ENCODE measurements around the gene MTERF1. TPM values are rescaled to one million over a fixed set of nuclear protein-coding genes. Genes with fewer than 3 reads are reported as not detected.
A peak's percentile ranks its signal among the peaks of the same experiment; 100 is the strongest.
"Not testable (repeated sequence)": the region's sequence is repeated elsewhere in the genome, so short reads cannot be mapped to it uniquely, and the experiment has no call there.

Gene MTERF1
- total RNA-seq, 1 experiment from 2014 or later = 10.0 TPM

DNA sequence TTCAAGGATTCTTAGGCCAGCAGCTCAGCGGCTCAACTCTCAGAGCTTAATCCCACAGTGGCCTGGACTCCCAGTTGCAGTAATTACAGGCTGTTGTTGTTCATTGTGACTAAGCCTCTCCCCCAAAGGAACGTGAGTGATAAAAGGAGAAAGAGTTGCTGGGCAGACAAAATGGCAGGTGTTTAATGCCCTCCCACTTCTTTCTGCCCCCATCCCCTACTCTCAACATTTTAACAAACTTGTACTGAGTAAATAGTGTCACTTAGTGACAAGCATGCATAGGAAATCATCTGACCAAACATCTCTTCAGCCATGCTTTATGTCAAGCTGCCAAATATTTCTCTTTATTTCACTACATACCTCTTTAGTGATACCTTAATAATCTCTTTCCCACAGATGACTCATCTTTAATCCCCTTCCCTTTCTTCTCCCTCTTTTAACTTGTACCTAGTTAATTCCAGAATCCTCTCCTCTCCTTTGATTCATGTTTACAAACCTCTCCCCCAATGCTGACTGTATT is 12.4 kb upstream of the MTERF1 start:
- ATAC-seq (peak; percentile 87), DNase-seq (peak; percentile 86)
- H3K27me3 ChIP-seq (ENCODE audit: low read length) = no peaks in the 10 kb centered on the region
- CTCF ChIA-PET = no interaction called here
- 0 out of 2 replicates have a peak overlapping the region, but pooled peaks have one; percentile 35 for H2AFZ ChIP-seq (ENCODE audit: low read length)
- H3K9ac ChIP-seq (ENCODE audit: low read length) = no peak overlapping the region
- no peaks in the 10 kb centered on the region for H3F3A ChIP-seq (ENCODE audit: low read length, unreplicated experiment)
- no peaks in the 10 kb centered on the region for H4K20me1 ChIP-seq (ENCODE audit: low read length)
- no peak for TF ChIP-seq EZH2phosphoT487 (IDR thresholded peaks at IDR 0.05; ENCODE audit: borderline replicate concordance, low read length)
- TF ChIP-seq, protein P1, sequence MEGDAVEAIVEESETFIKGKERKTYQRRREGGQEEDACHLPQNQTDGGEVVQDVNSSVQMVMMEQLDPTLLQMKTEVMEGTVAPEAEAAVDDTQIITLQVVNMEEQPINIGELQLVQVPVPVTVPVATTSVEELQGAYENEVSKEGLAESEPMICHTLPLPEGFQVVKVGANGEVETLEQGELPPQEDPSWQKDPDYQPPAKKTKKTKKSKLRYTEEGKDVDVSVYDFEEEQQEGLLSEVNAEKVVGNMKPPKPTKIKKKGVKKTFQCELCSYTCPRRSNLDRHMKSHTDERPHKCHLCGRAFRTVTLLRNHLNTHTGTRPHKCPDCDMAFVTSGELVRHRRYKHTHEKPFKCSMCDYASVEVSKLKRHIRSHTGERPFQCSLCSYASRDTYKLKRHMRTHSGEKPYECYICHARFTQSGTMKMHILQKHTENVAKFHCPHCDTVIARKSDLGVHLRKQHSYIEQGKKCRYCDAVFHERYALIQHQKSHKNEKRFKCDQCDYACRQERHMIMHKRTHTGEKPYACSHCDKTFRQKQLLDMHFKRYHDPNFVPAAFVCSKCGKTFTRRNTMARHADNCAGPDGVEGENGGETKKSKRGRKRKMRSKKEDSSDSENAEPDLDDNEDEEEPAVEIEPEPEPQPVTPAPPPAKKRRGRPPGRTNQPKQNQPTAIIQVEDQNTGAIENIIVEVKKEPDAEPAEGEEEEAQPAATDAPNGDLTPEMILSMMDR (conservative IDR thresholded peaks at IDR 0.05; ENCODE audit: low read depth, low read length) = no peak
- no peak for TF ChIP-seq EZH2 (IDR thresholded peaks at IDR 0.05; ENCODE audit: low read length, unreplicated experiment)
- H3K4me1 ChIP-seq (ENCODE audit: insufficient read depth, low read length) = peaks cover 23% of the 10 kb centered on the region
- no peaks in the 10 kb centered on the region for H3K9me3 ChIP-seq (ENCODE audit: low read length)
- intact Hi-C loops (cut with micrococcal nuclease) = no loop called here
- peak overlapping the region; percentile 19 for H3K27ac ChIP-seq (ENCODE audit: low read length)
- H3K4me2 ChIP-seq (ENCODE audit: low read length) = peak overlapping the region; percentile 54
- no peak overlapping the region for H3K4me3 ChIP-seq (ENCODE audit: low read length)
- POLR2A ChIA-PET (ENCODE audit: unreplicated experiment) = interaction anchor here (0.6 kb wide), 1 partner anchor 1089 kb away, joined by 14 read pairs; no protein-coding TSS in a partner anchor
- no peaks in the 10 kb centered on the region for H3K79me2 ChIP-seq (ENCODE audit: low read length)
- BruUV-seq (replicated peaks) = no TSS peak
- no peaks in the 10 kb centered on the region for H3K9me2 ChIP-seq (replicated peaks; ENCODE audit: low read length)
- no peaks in the 10 kb centered on the region for H3K36me3 ChIP-seq (ENCODE audit: low read depth, low read length)

DNA sequence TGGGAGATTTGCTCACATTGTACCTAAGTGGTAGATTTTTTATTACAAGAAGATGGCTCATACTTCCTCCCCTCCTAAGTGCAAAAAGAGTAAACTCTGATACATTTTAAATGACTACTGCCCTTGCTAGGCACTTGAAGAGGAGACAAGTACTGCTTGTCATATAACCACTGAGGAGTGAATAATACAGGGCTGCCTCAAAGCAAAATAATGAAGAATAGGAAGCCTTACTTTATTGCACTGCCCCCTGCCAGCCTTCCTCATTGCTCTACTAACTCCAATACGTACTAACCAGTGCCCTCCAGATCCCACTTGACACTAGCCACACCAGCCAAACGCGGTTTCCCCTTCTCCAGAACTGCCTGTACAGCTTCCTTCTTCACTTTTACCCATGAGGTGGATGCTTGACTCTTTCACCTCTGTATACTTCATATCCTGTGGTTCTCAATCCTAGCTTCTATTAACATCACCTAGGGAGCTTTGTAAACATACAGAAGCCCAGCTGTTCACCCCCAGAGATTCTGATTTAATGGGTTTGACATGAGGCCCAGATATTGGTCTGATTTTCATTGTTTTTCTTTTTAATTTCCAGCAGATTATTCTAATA is 11.7 kb upstream of the MTERF1 start:
- Histone ChIP-seq H3K9me2 (replicated peaks; ENCODE audit: low read length) (no peaks in the 10 kb centered on the region), H3K4me3 (ENCODE audit: low read length) (no peak overlapping the region), H4K20me1 (ENCODE audit: low read length) (no peaks in the 10 kb centered on the region), H3K9me3 (ENCODE audit: low read length) (no peaks in the 10 kb centered on the region), H3K4me2 (ENCODE audit: low read length) (0 out of 2 replicates have a peak overlapping the region, but pooled peaks have one; percentile 4), H3K27ac (ENCODE audit: low read length) (peak overlapping the region; percentile 19), H3K9ac (ENCODE audit: low read length) (no peak overlapping the region), H3K79me2 (ENCODE audit: low read length) (no peaks in the 10 kb centered on the region), H3K36me3 (ENCODE audit: low read depth, low read length) (no peaks in the 10 kb centered on the region), H3K27me3 (ENCODE audit: low read length) (no peaks in the 10 kb centered on the region), H3F3A (ENCODE audit: low read length, unreplicated experiment) (no peaks in the 10 kb centered on the region), H3K4me1 (ENCODE audit: insufficient read depth, low read length) (peaks cover 20% of the 10 kb centered on the region), H2AFZ (ENCODE audit: low read length) (no peak overlapping the region)
- POLR2A ChIA-PET (ENCODE audit: unreplicated experiment) = interaction anchor here (0.6 kb wide), 1 partner anchor 1009 kb away, joined by 7 read pairs; no protein-coding TSS in a partner anchor
- intact Hi-C loops (cut with micrococcal nuclease) = no loop called here
- no TSS peak for BruUV-seq (replicated peaks)
- CTCF ChIA-PET = no interaction called here
- TF ChIP-seq EZH2 (IDR thresholded peaks at IDR 0.05; ENCODE audit: low read length, unreplicated experiment) = no peak
- TF ChIP-seq, protein P1 (conservative IDR thresholded peaks at IDR 0.05; ENCODE audit: low read depth, low read length) = no peak
- no peak for TF ChIP-seq EZH2phosphoT487 (IDR thresholded peaks at IDR 0.05; ENCODE audit: borderline replicate concordance, low read length)
- DNase-seq (no peak), ATAC-seq (peak; percentile 16; the same call in 1 of the 2 replicates)

DNA sequence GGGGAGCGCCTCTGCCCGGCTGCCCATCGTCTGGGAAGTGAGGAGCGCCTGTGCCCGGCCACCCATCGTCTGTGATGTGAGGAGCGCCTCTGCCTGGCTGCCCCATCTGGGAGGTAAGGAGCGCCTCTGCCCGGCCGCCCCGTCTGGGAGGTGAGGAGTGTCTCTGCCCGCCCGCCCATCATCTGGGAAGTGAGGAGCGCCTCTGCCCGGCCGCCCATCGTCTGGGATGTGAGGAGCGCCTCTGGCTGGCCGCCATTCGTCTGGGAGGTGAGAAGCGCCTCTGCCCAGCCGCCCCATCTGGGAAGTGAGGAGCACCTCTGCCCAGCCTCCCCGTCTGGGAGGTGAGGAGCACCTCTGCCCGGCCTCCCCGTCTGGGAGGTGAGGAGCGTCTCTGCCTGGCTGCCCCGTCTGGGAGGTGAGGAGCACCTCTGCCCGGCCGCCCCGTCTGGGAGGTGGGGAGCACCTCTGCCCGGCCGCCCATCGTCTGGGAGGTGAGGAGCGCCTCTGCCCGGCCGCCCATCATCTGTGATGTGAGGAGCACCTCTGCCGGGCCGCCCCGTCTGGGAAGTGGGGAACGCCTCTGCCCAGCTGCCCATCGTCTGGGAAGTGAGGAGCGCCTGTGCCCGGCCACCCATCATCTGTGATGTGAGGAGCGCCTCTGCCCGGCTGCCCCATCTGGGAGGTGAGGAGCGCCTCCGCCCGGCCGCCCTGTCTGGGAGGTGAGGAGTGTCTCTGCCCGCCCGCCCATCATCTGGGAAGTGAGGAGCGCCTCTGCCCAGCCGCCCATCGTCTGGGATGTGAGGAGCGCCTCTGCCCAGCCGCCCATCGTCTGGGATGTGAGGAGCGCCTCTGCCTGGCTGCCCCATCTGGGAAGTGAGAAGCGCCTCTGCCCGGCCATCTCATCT is 8.0 kb upstream of the MTERF1 start:
- H3F3A ChIP-seq (ENCODE audit: low read length, unreplicated experiment); H3K36me3 ChIP-seq (ENCODE audit: low read depth, low read length); H3K9ac ChIP-seq (ENCODE audit: low read length); H3K9me2 ChIP-seq (replicated peaks; ENCODE audit: low read length); ATAC-seq; H3K79me2 ChIP-seq (ENCODE audit: low read length); DNase-seq; H3K27ac ChIP-seq (ENCODE audit: low read length); H3K4me2 ChIP-seq (ENCODE audit: low read length); BruUV-seq (replicated peaks); CTCF ChIA-PET; H2AFZ ChIP-seq (ENCODE audit: low read length); POLR2A ChIA-PET (ENCODE audit: unreplicated experiment); intact Hi-C loops (cut with micrococcal nuclease); H4K20me1 ChIP-seq (ENCODE audit: low read length); H3K4me3 ChIP-seq (ENCODE audit: low read length); H3K27me3 ChIP-seq (ENCODE audit: low read length); H3K9me3 ChIP-seq (ENCODE audit: low read length): not testable (repeated sequence)
- H3K4me1 ChIP-seq (ENCODE audit: insufficient read depth, low read length) = peaks cover 14% of the 10 kb centered on the region

DNA sequence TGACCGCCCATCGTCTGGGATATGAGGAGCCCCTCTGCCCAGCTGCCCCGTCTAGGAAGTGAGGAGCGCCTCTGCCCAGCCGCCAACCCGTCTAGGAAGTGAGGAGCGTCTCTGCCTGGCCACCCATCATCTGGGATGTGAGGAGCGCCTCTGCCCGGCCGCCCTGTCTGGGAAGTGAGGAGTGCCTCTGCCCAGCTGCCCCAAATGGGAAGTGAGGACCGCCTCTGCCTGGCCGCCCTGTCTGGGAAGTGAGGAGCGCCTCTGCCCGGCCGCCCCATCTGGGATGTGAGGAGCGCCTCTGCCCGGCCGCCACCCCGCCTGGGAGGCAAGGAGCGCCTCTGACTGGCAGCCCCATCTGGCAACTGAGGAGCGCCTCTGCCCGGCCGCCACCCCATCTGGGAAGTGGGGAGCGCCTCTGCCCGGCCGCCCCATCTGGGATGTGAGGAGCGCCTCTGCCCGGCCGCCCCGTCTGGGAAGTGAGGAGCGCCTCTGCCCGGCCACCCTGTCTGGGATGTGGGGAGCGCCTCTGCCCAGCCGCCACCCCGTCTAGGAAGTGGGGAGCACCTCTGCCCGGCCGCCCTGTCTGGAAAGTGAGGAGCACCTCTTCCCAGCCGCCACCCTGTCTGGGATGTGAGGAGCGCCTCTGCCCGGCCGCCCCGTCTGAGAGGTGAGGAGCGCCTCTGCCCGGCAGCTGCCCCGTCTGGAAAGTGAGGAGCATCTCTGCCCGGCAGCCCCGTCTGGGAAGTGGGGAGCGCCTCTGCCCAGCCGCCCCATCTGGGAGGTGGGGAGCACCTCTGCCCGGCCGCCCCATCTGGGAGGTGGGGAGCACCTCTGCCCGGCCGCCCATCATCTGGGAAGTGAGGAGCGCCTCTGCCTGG is 7.1 kb upstream of the MTERF1 start:
- H3F3A ChIP-seq (ENCODE audit: low read length, unreplicated experiment); H3K4me3 ChIP-seq (ENCODE audit: low read length); DNase-seq; H3K36me3 ChIP-seq (ENCODE audit: low read depth, low read length); H3K9me2 ChIP-seq (replicated peaks; ENCODE audit: low read length); POLR2A ChIA-PET (ENCODE audit: unreplicated experiment); H4K20me1 ChIP-seq (ENCODE audit: low read length); H3K79me2 ChIP-seq (ENCODE audit: low read length); intact Hi-C loops (cut with micrococcal nuclease); CTCF ChIA-PET; H3K27me3 ChIP-seq (ENCODE audit: low read length); H3K4me2 ChIP-seq (ENCODE audit: low read length); H3K9ac ChIP-seq (ENCODE audit: low read length); H3K9me3 ChIP-seq (ENCODE audit: low read length); H3K4me1 ChIP-seq (ENCODE audit: insufficient read depth, low read length); BruUV-seq (replicated peaks); ATAC-seq; H2AFZ ChIP-seq (ENCODE audit: low read length); H3K27ac ChIP-seq (ENCODE audit: low read length): not testable (repeated sequence)

All from PC-3 (cell line).